MCF 10A (cell line): ENCODE results near the gene SLIT3. TPM values are rescaled to one million over a fixed set of nuclear protein-coding genes. Genes with fewer than 3 reads are reported as not detected.
"Not testable (repeated sequence)": the region's sequence is repeated elsewhere in the genome, so short reads cannot be mapped to it uniquely, and the experiment has no call there.

Source experiments
- BruUV-seq: library from RNA; stranded (reverse); fragments of 400-500 nt; replicated peaks from 2 replicates; lab custom pipeline; 2021; lab: Mats Ljungman, UMichigan
- CTCF ChIA-PET: fragments of 300-600 bp; sonication (Branson Sonifier 250); formaldehyde crosslinking; extraction: SDS; loops from one replicate; lab custom pipeline; 2021; ENCODE audit warnings: antibody characterized with exemption, inconsistent platforms; lab: Yijun Ruan, JAX
- POLR2A ChIA-PET: fragments of 300-600, 350-650 bp; sonication (Branson Sonifier 250); formaldehyde crosslinking; extraction: SDS; loops from one replicate; lab custom pipeline; 2020; ENCODE audit warnings: antibody characterized with exemption, inconsistent platforms; lab: Yijun Ruan, JAX
- DNase-seq: peaks from one replicate; pipeline ENCODE4 v3.0.0-alpha.2; 2018; ENCODE audit not compliant: unreplicated experiment
- H3K27ac Mint-ChIP-seq: one replicate; pipeline ENCODE4 v1.8.0; 2022; ENCODE audit warnings: mild to moderate bottlenecking, low read depth, mixed read lengths; ENCODE audit not compliant: unreplicated experiment
- H3K27me3 Mint-ChIP-seq: one replicate; pipeline ENCODE4 v1.8.0; 2022; ENCODE audit warnings: mixed read lengths; ENCODE audit not compliant: insufficient read depth, unreplicated experiment
- H3K36me3 Mint-ChIP-seq: one replicate; pipeline ENCODE4 v1.8.0; 2022; ENCODE audit warnings: mild to moderate bottlenecking, moderate library complexity, mixed read lengths; ENCODE audit not compliant: insufficient read depth, unreplicated experiment
- H3K4me1 Mint-ChIP-seq: one replicate; pipeline ENCODE4 v1.8.0; 2022; ENCODE audit warnings: mixed read lengths; ENCODE audit not compliant: insufficient read depth, unreplicated experiment
- H3K4me3 Mint-ChIP-seq: one replicate; pipeline ENCODE4 v1.8.0; 2022; ENCODE audit warnings: mild to moderate bottlenecking, moderate library complexity, mixed read lengths; ENCODE audit not compliant: unreplicated experiment
- H3K9me3 Mint-ChIP-seq: one replicate; pipeline ENCODE4 v1.8.0; 2022; ENCODE audit warnings: mixed read lengths; ENCODE audit not compliant: unreplicated experiment
- intact Hi-C: fragments of 100-400 bp; cut with micrococcal nuclease; formaldehyde crosslinking; loops from 2 replicates; pipeline ENCODE4 v1.14.1; 2022
- total RNA-seq: library from RNA; stranded (reverse); gene quantifications from 2 replicates; pipeline ENCODE4 v1.2.3, GENCODE V29; 2022
- TF ChIP-seq, protein P1 (sequence below): fragments of 200-600 bp; IDR thresholded peaks from one replicate; pipeline ENCODE4 v1.8.0; 2022; ENCODE audit warnings: antibody characterized with exemption, mild to moderate bottlenecking; ENCODE audit not compliant: unreplicated experiment

Gene SLIT3
- total RNA-seq, 1 experiment from 2014 or later = 0.89 TPM

DNA sequence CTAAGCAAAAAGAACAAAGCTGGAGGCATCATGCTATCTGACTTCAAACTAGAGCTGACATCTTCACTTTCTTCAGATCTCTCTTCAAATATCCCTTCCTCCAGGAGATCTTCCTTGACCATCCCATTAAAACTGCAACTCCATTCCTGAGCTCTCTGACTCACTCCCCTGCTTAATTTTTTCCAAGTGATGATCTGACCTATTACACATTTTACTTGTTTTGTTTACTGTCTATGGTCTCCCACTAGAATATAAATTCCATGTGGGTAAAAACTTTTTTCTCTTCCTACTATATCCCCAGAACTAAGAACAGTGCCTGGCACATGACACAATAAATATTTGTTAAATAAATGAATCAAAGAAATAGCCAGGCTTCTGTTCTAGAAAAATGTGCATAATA, 87.5 kb downstream of the SLIT3 start:
- peaks cover 53% of the 10 kb centered on the region for H3K9me3 Mint-ChIP-seq
- CTCF ChIA-PET = interaction anchor here (0.8 kb wide), 1 partner anchor 142 kb away, joined by 4 read pairs; no protein-coding TSS in a partner anchor
- POLR2A ChIA-PET = no interaction called here
- H3K27me3 Mint-ChIP-seq = no peaks in the 10 kb centered on the region
- BruUV-seq = no TSS peak
- H3K4me3 Mint-ChIP-seq = no peak overlapping the region
- H3K36me3 Mint-ChIP-seq = no peaks in the 10 kb centered on the region
- H3K4me1 Mint-ChIP-seq = no peaks in the 10 kb centered on the region
- no peak overlapping the region for H3K27ac Mint-ChIP-seq
- intact Hi-C loops = no loop called here
- no peak for DNase-seq
- TF ChIP-seq, protein P1, sequence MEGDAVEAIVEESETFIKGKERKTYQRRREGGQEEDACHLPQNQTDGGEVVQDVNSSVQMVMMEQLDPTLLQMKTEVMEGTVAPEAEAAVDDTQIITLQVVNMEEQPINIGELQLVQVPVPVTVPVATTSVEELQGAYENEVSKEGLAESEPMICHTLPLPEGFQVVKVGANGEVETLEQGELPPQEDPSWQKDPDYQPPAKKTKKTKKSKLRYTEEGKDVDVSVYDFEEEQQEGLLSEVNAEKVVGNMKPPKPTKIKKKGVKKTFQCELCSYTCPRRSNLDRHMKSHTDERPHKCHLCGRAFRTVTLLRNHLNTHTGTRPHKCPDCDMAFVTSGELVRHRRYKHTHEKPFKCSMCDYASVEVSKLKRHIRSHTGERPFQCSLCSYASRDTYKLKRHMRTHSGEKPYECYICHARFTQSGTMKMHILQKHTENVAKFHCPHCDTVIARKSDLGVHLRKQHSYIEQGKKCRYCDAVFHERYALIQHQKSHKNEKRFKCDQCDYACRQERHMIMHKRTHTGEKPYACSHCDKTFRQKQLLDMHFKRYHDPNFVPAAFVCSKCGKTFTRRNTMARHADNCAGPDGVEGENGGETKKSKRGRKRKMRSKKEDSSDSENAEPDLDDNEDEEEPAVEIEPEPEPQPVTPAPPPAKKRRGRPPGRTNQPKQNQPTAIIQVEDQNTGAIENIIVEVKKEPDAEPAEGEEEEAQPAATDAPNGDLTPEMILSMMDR = no peak

DNA sequence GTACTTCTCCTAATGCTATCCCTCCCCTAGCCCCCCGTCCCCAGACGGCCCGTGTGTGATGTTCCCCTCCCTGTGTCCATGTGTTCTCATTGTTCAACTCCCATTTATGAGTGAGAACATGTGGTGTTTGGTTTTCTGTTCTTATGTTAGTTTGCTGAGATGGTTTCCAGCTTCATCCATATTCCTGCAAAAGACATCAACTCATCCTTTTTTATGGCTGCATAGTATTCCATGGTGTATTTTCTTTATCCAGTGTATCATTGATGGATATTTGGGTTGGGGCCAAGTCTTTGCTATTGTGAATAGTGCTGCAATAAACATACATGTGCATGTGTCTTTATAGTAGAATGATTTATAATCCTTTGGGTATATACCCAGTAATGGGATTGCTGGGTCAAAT, 89.2 kb downstream of the SLIT3 start:
- H3K4me3 Mint-ChIP-seq, BruUV-seq, H3K4me1 Mint-ChIP-seq, H3K36me3 Mint-ChIP-seq, DNase-seq, POLR2A ChIA-PET, intact Hi-C loops, CTCF ChIA-PET, H3K27me3 Mint-ChIP-seq, H3K27ac Mint-ChIP-seq: not testable (repeated sequence)
- peaks cover 65% of the 10 kb centered on the region for H3K9me3 Mint-ChIP-seq

DNA sequence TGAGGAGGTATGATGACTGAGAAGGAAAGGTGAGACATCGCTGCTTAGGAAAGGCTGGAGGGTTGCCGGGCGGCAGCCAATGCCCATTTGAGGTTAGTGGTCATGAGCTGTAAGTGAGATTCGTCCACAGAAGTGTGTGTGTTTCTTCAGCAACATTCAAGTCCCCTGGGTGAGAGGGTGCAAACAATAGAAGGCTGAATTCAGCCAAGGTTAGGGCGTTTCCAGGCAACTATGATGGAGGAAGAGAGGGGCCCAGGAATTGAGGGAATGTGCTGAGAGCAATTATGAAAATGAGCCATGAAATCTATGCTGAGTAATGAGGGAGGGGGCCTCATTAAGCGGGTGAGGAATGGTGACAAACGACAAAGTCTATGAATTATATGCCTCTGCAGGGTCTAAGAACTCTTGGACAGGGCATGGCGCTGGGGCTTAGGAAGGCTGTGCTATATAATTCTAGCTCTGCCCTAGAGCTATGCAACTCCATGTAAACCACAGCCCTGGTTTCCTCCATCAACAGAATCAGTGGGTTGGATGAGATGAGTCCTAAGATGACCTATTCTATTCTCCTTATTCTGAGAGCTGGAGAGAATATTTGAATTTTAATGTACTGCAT, 96.0 kb downstream of the SLIT3 start:
- BruUV-seq = no TSS peak
- TF ChIP-seq, protein P1 = no peak
- Mint-ChIP-seq H3K27me3 (no peaks in the 10 kb centered on the region), H3K9me3 (peaks cover 34% of the 10 kb centered on the region), H3K4me3 (no peak overlapping the region), H3K4me1 (no peaks in the 10 kb centered on the region), H3K36me3 (no peaks in the 10 kb centered on the region), H3K27ac (no peak overlapping the region)
- DNase-seq = no peak
- ChIA-PET CTCF (interaction anchor here (1.3 kb wide), 1 partner anchor 218 kb away, joined by 5 read pairs; no protein-coding TSS in a partner anchor), POLR2A (no interaction called here)
- intact Hi-C loops = no loop called here

DNA sequence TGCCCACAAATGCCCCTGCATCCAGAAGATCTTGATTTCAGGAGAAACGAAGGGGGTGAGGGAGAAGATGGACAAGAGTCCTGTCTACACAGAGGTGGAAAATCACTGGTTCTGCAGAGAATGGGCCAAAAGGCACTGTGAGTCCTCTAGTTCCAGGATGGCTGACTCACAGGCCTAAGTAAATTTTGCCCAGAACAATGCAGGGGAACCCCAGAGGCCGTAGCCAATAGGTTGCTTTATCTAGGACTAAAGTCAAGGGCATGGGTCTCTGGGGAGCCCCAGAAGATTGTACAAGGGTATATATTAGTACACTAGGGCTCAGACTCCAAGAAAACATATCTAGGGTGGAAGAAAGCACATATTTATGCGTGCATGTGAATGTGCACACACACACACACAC, 98.0 kb downstream of the SLIT3 start:
- Mint-ChIP-seq H3K27ac (no peak overlapping the region), H3K4me1 (no peaks in the 10 kb centered on the region), H3K4me3 (no peak overlapping the region), H3K27me3 (no peaks in the 10 kb centered on the region), H3K9me3 (peaks cover 35% of the 10 kb centered on the region), H3K36me3 (no peaks in the 10 kb centered on the region)
- TF ChIP-seq, protein P1 = no peak
- ChIA-PET CTCF (interaction anchor here (0.6 to 0.7 kb wide), 2 partner anchors 139 to 193 kb away, joined by 3 to 4 read pairs; no protein-coding TSS in a partner anchor), POLR2A (no interaction called here)
- BruUV-seq = no TSS peak
- DNase-seq = no peak
- intact Hi-C loops = no loop called here
